Skeletal muscle satellite cell (primary cell): ENCODE data around the gene SPATA4. TPM values are rescaled to one million over a fixed set of nuclear protein-coding genes. Genes with fewer than 3 reads are reported as not detected.

Source experiments
- H3K27me3 ChIP-seq: 2 replicates; pipeline ENCODE4 v1.7.0; 2013; ENCODE audit warnings: low read length; ENCODE audit not compliant: control insufficient read depth, insufficient read depth
- H3K36me3 ChIP-seq: 2 replicates; pipeline ENCODE4 v1.7.0; 2013; ENCODE audit warnings: mild to moderate bottlenecking, control low read depth, low read length; ENCODE audit not compliant: insufficient read depth
- H3K4me1 ChIP-seq: 2 replicates; pipeline ENCODE4 v1.7.0; 2013; ENCODE audit warnings: low read length; ENCODE audit not compliant: control insufficient read depth, insufficient read depth
- H3K4me2 ChIP-seq: 2 replicates; pipeline ENCODE4 v1.7.0; 2013; ENCODE audit warnings: mild to moderate bottlenecking, low read length
- H3K4me3 ChIP-seq: 2 replicates; pipeline ENCODE4 v1.7.0; 2013; ENCODE audit warnings: low read length
- H3K9ac ChIP-seq: 2 replicates; pipeline ENCODE4 v1.7.0; 2013; ENCODE audit warnings: mild to moderate bottlenecking, low read depth, low read length, moderate library complexity
- H3K9me3 ChIP-seq: replicated peaks from 2 replicates; pipeline ENCODE4 v1.7.0; 2013; ENCODE audit warnings: mild to moderate bottlenecking, control low read depth, low read length
- total RNA-seq: library from RNA; depleted of rRNA; stranded (reverse); fragments of >200 nt; gene quantifications from 2 replicates; pipeline ENCODE4 v1.2.3, GENCODE V29; 2012; rRNA removed

Gene SPATA4
- 0.44 and 0.76 TPM in 2 replicates for total RNA-seq

DNA sequence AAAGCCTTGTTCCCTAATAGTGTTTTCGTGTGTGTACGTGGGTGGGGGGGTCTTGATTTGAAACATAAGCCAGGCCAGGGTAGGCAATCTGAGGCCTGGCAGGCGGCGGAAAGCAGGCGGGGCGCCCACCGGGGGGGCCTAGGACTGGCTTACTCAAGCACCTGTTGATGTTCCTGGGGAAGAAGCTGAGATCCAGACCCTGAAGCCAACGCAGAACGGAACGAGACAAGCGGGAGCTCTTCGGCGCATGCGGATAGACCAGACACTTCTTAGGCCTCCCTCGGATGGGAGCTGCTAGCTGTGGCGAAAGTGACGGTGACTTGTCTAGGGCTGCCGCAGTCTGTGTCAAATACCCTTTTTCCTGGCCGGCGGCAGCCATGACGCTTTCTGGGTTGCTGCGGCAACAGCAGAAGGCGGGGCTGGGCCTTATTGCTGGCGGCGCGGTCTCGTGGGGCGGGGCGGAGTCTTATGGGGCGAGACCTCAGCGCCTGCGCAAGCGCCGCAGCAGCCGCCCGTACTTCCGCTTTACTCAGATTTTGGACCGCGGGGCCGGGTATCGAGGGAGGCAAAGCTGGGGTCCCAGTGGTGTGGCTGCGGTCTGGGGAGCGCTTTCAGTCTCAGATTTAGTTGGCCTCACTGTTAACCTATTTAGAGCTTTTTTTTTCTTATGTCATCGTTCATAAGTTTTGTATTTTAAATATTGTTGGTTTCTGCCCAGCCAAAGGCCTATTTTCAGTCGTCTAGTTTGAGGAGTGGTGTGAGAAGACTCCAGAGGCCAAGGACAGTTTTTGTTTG is at the start of gene SPATA4:
SPATA4 (minus strand) TSS at position 402 of the 795 bp plus-strand sequence; CDS start at position 379, 23 bp downstream.
- Histone ChIP-seq H3K27me3 (no peaks in the 10 kb centered on the region), H3K4me3 (peak within 1 kb of the TSS; percentile 82), H3K4me1 (peaks cover 37% of the 10 kb centered on the region), H3K9ac (peak within 1 kb of the TSS; percentile 83), H3K4me2 (peak within 1 kb of the TSS; percentile 94), H3K36me3 (no peaks in the 10 kb centered on the region), H3K9me3 (no peaks in the 10 kb centered on the region)

DNA sequence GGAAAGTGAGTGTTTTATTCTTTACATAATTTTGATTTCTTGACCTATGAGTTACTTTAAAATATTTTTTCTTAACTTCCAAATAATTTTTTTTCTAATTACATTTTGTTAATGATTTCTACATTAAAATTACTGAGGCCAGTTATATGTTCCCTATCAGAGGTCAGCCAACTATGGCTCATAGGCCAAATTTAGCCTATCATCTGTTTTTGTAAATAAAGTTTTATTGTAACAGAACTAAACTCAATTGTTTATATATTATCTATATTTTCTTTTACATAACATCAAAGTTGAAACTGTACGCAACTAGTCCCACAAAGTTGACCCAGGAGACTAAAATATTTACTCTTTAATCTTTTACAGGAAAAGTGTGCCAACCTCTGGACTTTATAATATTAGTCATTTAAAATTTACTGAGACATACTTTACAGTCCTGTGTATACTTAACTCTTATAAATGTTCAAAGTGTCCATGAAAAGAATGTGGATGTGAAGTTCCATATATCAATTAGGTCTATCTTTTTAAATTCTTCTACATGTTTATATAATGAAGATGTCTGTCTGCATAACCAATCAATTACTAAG is 47.5 kb upstream of the SPATA4 start:
- Histone ChIP-seq H3K4me1 (peaks cover 14% of the 10 kb centered on the region), H3K4me3 (no peak overlapping the region), H3K36me3 (peaks cover 27% of the 10 kb centered on the region), H3K9ac (no peak overlapping the region), H3K9me3 (no peaks in the 10 kb centered on the region), H3K27me3 (no peaks in the 10 kb centered on the region), H3K4me2 (no peak overlapping the region)

DNA sequence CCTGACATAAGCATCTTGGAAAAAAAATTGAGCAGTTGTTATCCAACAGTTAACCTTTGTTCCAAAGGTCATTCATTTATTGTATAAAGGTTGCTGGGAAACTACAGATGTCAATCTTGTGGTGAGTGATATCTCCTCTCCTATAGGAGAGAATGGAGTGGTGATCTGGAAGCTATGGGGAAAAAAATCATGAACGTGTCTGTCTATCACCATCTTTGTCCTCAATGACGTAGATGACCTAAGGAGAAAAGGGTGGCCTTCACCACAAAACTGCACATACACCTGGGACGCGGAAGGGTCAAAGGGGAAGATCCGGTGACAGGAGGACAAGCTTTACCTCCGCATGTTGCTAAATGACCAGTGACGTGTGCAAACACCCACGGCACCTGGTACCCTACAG is 46.3 kb upstream of the SPATA4 start:
- Histone ChIP-seq H3K27me3 (no peaks in the 10 kb centered on the region), H3K4me1 (peaks cover 23% of the 10 kb centered on the region), H3K4me3 (no peak overlapping the region), H3K4me2 (no peak overlapping the region), H3K9ac (no peak overlapping the region), H3K9me3 (no peaks in the 10 kb centered on the region), H3K36me3 (peaks cover 21% of the 10 kb centered on the region)

DNA sequence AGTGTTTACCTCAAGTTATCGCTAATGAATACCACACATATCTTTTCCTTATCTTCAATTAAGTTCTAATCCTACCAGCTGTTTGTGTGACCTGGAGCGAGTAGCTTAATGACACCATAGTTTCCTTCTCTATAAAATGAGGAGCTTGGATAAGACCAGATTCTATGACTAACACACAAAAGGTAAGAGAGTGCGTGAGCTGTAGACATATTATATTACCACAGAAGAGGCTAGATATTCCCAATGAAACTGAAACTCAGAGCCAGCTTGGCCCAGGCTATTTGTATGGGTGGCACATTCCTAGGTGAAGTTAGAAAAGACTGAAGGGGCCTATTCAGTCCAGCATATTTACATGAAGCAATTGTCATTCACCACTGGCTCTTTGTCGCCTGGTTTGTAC is 43.4 kb upstream of the SPATA4 start:
- Histone ChIP-seq H3K4me2 (peak overlapping the region; percentile 68), H3K9ac (peak overlapping the region; percentile 59), H3K36me3 (peaks cover 14% of the 10 kb centered on the region), H3K27me3 (no peaks in the 10 kb centered on the region), H3K4me1 (peaks cover 23% of the 10 kb centered on the region), H3K4me3 (peak overlapping the region; percentile 16), H3K9me3 (no peaks in the 10 kb centered on the region)

DNA sequence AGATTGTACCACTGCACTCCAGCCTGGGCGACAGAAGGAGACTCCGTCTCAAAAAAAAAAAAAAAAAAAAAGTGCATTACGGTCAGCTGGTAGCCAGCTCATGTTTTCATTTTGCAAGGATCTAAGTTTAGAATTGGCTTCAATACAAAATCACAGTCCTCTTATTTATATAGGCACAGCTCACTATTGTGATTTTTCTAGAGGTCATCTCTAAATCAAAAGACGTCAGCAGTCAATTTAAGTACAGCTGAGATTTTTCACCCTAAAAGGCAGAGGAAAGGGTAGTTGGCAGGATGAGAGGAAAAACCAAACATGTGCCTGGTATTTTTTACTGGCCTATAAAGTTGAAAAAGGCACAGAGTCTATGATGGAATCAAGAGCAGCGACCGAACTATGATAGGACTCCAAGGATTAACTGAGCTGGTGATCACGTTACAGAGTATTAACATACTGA is 42.8 kb upstream of the SPATA4 start:
- Histone ChIP-seq H3K4me2 (peak overlapping the region; percentile 68), H3K27me3 (no peaks in the 10 kb centered on the region), H3K36me3 (peaks cover 14% of the 10 kb centered on the region), H3K9me3 (no peaks in the 10 kb centered on the region), H3K4me3 (peak overlapping the region; percentile 16), H3K9ac (peak overlapping the region; percentile 59), H3K4me1 (peaks cover 23% of the 10 kb centered on the region)

DNA sequence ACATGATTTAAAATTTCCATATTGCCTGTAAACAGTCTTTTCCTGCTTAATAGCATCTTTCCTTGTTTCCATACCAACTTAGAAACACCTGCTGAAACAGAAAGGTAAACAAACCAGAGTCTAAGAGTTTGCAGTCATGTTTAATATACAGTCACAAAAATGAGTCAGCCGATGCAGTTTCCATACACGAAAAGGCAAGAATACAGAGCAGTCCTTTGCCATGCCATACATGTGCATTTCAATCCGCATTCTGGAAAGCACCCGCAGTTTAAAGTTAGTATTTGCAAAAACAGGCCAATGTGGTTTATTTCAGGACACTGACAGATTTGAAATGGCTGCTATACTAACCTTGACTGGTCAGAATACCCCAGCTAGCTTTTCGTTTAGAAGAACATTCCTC is 41.6 kb upstream of the SPATA4 start:
- Histone ChIP-seq H3K4me3 (no peak overlapping the region), H3K27me3 (no peaks in the 10 kb centered on the region), H3K4me2 (no peak overlapping the region), H3K9ac (no peak overlapping the region), H3K4me1 (peaks cover 23% of the 10 kb centered on the region), H3K36me3 (peaks cover 21% of the 10 kb centered on the region), H3K9me3 (no peaks in the 10 kb centered on the region)

DNA sequence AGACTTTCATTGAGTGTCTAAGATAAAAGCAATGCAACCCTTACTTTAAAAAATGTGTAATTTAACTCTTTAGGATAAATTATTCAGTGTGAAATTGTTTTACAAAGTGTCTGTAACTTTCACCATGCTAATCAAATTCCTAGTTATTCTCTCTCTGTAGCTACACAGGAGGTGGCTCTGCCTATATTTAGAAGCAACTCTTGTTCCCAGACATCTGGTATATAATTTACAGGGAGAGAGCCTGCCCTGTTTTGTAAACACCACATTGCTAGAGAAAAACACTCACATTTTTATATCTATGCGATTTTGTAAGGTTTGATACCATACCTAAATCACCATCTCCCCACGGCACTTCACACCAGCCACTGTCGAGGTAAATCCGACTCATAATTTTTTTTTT is 35.5 kb upstream of the SPATA4 start:
- H3K27me3 ChIP-seq = no peaks in the 10 kb centered on the region
- peaks cover 36% of the 10 kb centered on the region for H3K36me3 ChIP-seq
- H3K9me3 ChIP-seq = no peaks in the 10 kb centered on the region
- no peak overlapping the region for H3K4me2 ChIP-seq
- H3K4me3 ChIP-seq = no peak overlapping the region
- no peak overlapping the region for H3K9ac ChIP-seq
- no peaks in the 10 kb centered on the region for H3K4me1 ChIP-seq

DNA sequence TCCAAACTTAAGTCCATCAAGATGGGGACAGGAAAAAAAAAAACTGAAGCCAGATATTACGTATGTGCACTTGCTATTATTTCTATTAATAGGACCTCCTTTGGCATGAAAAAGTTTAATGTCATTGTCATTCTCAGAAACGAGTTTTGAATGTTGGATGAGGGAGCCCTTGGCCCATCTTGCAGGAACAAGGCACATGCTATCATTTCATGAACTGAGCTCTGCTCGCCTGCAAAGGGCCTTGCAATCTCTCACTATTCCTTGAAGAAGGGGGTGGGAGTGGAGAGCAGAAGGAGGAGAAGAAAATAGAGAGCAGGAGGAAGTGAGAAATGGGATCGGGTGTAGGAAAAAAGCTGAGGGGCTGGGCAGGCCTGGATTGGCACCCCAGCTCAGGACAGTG is 34.3 kb upstream of the SPATA4 start:
- no peaks in the 10 kb centered on the region for H3K4me1 ChIP-seq
- no peaks in the 10 kb centered on the region for H3K27me3 ChIP-seq
- no peaks in the 10 kb centered on the region for H3K9me3 ChIP-seq
- no peak overlapping the region for H3K4me3 ChIP-seq
- peaks cover 43% of the 10 kb centered on the region for H3K36me3 ChIP-seq
- no peak overlapping the region for H3K9ac ChIP-seq
- H3K4me2 ChIP-seq = no peak overlapping the region

DNA sequence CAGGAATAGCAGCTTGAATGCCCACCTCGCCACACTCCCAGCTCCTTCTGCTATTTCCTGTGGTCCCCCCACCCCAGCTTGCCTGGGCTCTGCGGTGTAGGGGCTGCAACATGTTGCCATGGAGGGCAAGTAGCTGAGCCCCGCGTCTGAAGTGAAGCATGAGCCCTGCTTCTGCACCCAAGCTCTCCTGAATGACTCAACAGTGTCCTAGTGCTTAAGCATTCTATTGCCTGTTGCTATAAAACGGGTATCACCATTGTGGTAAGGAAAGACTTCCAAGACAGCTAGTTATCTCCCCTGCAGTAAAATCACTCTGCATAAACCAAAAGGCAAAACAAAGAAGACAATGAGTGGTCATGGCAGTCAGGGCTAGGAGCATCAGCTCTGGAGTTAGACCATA is 31.4 kb upstream of the SPATA4 start:
- H3K4me1 ChIP-seq = no peaks in the 10 kb centered on the region
- no peak overlapping the region for H3K4me3 ChIP-seq
- peaks cover 57% of the 10 kb centered on the region for H3K36me3 ChIP-seq
- no peak overlapping the region for H3K9ac ChIP-seq
- no peak overlapping the region for H3K4me2 ChIP-seq
- H3K9me3 ChIP-seq = no peaks in the 10 kb centered on the region
- H3K27me3 ChIP-seq = no peaks in the 10 kb centered on the region

DNA sequence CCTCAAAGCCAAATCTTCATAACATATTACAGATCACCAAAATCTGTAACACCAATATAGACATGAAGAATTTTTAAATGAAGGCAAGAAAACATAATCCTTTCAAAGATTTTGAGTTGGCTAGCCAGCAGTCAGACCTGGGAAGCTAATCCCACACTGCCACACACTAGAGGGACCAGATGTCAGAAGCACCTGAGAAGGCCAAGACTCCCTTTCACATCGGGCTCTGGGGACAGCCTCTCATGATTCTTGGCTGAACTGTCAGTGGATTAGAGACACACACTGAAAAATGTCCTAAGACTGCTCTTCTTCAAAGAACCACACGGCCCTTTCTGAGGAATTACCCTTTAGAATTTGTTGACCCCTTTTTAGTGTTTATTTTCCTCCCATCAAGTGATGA is 28.2 kb upstream of the SPATA4 start:
- Histone ChIP-seq H3K9ac (no peak overlapping the region), H3K4me3 (no peak overlapping the region), H3K4me1 (no peaks in the 10 kb centered on the region), H3K27me3 (no peaks in the 10 kb centered on the region), H3K9me3 (no peaks in the 10 kb centered on the region), H3K36me3 (peaks cover 69% of the 10 kb centered on the region), H3K4me2 (no peak overlapping the region)

DNA sequence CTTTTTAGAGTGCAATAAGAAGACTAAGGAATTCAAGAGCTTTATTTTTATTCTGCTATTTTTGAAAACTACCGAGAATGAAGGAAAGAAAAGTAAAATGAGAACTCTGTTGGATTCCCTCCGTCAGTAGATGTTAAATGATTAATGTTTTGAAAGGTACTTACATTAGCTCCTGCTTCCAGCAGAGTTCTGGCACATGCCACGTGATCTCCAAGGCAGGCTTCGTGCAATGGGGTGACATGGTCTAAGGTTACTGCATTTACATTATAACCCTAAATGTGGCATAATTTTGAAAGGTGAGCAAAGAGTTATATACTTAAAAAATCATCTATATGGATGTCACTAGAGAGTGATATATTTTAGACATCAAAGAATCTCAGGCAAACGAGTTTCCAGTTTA is 26.8 kb upstream of the SPATA4 start:
- Histone ChIP-seq H3K9me3 (no peaks in the 10 kb centered on the region), H3K27me3 (no peaks in the 10 kb centered on the region), H3K4me2 (no peak overlapping the region), H3K4me3 (no peak overlapping the region), H3K9ac (no peak overlapping the region), H3K36me3 (peaks cover 70% of the 10 kb centered on the region), H3K4me1 (no peaks in the 10 kb centered on the region)

DNA sequence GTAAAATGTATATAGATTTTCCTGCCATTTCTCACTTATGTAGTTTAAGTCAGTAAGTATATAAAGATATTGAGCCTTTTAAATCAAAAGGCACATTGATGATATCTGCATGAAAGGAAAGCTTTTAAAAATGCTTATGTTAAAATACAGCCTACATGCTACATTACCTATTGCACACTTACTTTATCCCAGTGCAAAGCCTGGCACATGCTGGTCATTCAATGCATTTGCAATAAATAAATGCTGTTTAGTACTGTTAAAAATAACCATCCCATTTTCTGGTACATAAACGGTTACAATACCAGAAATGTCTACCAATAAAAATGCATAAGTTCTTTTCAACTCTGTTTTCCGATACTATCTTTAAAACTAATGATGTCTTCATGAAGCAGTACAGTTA is 22.1 kb upstream of the SPATA4 start:
- H3K27me3 ChIP-seq = no peaks in the 10 kb centered on the region
- H3K4me3 ChIP-seq = no peak overlapping the region
- H3K36me3 ChIP-seq = peaks cover 73% of the 10 kb centered on the region
- H3K9ac ChIP-seq = no peak overlapping the region
- H3K9me3 ChIP-seq = no peaks in the 10 kb centered on the region
- no peaks in the 10 kb centered on the region for H3K4me1 ChIP-seq
- H3K4me2 ChIP-seq = no peak overlapping the region
